HL-60 (cell line): ENCODE data around the gene MAP3K19.

Source experiments
- GABPA ChIP-seq: IDR thresholded peaks from 2 replicates; pipeline ENCODE4 v1.6.1; 2012; ENCODE audit warnings: low read depth
- TF ChIP-seq, protein P1 (sequence below): IDR thresholded peaks from one replicate; pipeline ENCODE4 v1.5.1; 2011; ENCODE audit warnings: low read length, control low read depth, inconsistent platforms; ENCODE audit not compliant: insufficient read depth

- TF ChIP-seq, protein P1, sequence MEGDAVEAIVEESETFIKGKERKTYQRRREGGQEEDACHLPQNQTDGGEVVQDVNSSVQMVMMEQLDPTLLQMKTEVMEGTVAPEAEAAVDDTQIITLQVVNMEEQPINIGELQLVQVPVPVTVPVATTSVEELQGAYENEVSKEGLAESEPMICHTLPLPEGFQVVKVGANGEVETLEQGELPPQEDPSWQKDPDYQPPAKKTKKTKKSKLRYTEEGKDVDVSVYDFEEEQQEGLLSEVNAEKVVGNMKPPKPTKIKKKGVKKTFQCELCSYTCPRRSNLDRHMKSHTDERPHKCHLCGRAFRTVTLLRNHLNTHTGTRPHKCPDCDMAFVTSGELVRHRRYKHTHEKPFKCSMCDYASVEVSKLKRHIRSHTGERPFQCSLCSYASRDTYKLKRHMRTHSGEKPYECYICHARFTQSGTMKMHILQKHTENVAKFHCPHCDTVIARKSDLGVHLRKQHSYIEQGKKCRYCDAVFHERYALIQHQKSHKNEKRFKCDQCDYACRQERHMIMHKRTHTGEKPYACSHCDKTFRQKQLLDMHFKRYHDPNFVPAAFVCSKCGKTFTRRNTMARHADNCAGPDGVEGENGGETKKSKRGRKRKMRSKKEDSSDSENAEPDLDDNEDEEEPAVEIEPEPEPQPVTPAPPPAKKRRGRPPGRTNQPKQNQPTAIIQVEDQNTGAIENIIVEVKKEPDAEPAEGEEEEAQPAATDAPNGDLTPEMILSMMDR = no peak
- TF ChIP-seq GABPA = no peak
Measured at GRCh38 chr2:135094508-135094907, 47.3 kb upstream of the MAP3K19 start.
